ENCODE measurements around the gene DNAH2. TPM values are rescaled to one million over a fixed set of nuclear protein-coding genes. Genes with fewer than 3 reads are reported as not detected.

The DNAH2 gene
- total and polyA plus RNA-seq, 2 of the 13 experiments (the other 11 are each of a cell fraction or from before 2014, with no cell fraction given) = not detected

- TF ChIP-seq EED (CRISPR knock-in tag; IDR thresholded peaks at IDR 0.05) (no peak), HMGXB4 (CRISPR knock-in tag; IDR thresholded peaks at IDR 0.05; ENCODE audit: borderline replicate concordance in 1 of 2, low read depth in 1 of 2) (0 out of 4 replicates have a peak, but pooled peaks of 1 of the 2 experiments have one; percentile 14), ZNF792 (CRISPR knock-in tag; IDR thresholded peaks at IDR 0.05) (no peak), ZNF672 (CRISPR knock-in tag; IDR thresholded peaks at IDR 0.05) (no peak), LCORL (IDR thresholded peaks at IDR 0.05) (no peak), LCORL (CRISPR knock-in tag; IDR thresholded peaks at IDR 0.05) (peak; percentile 60; the same call in 1 of the 2 replicates), TEAD3 (CRISPR knock-in tag; optimal IDR thresholded peaks at IDR 0.05; ENCODE audit: borderline replicate concordance) (peak; percentile 15), YY1 (IDR thresholded peaks at IDR 0.05; ENCODE audit: insufficient read depth, insufficient replicate concordance, low read depth, low read length) (peak; percentile 78), ZNF598 (CRISPR knock-in tag; IDR thresholded peaks at IDR 0.05; ENCODE audit: borderline replicate concordance) (no peak), KAT8 (CRISPR knock-in tag; IDR thresholded peaks at IDR 0.05) (0 out of 2 replicates have a peak, but pooled peaks have one; percentile 4), NFIB (CRISPR knock-in tag; IDR thresholded peaks at IDR 0.05; ENCODE audit: borderline replicate concordance) (no peak), UBTF (CRISPR knock-in tag; IDR thresholded peaks at IDR 0.05) (peak; percentile 22; the same call in 1 of the 2 replicates), HOXA5 (CRISPR knock-in tag; IDR thresholded peaks at IDR 0.05) (0 out of 2 replicates have a peak, but pooled peaks have one; percentile 38), ZNF572 (CRISPR knock-in tag; IDR thresholded peaks at IDR 0.05) (no peak), MED1 (CRISPR knock-in tag; IDR thresholded peaks at IDR 0.05) (0 out of 2 replicates have a peak, but pooled peaks have one; percentile 21), RAD21 (CRISPR knock-in tag; IDR thresholded peaks at IDR 0.05) (peak; percentile 52; the same call in 1 of the 2 replicates), IRF2 (CRISPR knock-in tag; IDR thresholded peaks at IDR 0.05) (peak; percentile 4; the same call in 1 of the 2 replicates), MAX (IDR thresholded peaks at IDR 0.05) (no peak), SNAPC5 (CRISPR knock-in tag; IDR thresholded peaks at IDR 0.05; ENCODE audit: borderline replicate concordance) (0 out of 2 replicates have a peak, but pooled peaks have one; percentile 9), TERF1 (CRISPR knock-in tag; IDR thresholded peaks at IDR 0.05) (no peak)
Measured at GRCh38 chr17:7858522-7858810, 140.9 kb downstream of the DNAH2 start (continued).
